Osteocyte (in vitro differentiated cells): ENCODE data around the gene NKRF. TPM values are rescaled to one million over a fixed set of nuclear protein-coding genes. Genes with fewer than 3 reads are reported as not detected.

Experiments used
- DNase-seq: peaks from one replicate; pipeline ENCODE4 v3.0.0; 2021; ENCODE audit warnings: mixed read lengths; ENCODE audit not compliant: unreplicated experiment; ENCODE audit errors: extremely low spot score
- H3K27ac Mint-ChIP-seq: one replicate; pipeline ENCODE4 v1.8.0; 2021; ENCODE audit warnings: mild to moderate bottlenecking, mixed read lengths; ENCODE audit not compliant: unreplicated experiment
- H3K27me3 Mint-ChIP-seq: one replicate; pipeline ENCODE4 v1.8.0; 2021; ENCODE audit warnings: mixed read lengths; ENCODE audit not compliant: unreplicated experiment
- H3K36me3 Mint-ChIP-seq: one replicate; pipeline ENCODE4 v1.8.0; 2021; ENCODE audit warnings: mixed read lengths; ENCODE audit not compliant: unreplicated experiment
- H3K4me1 Mint-ChIP-seq: one replicate; pipeline ENCODE4 v1.8.0; 2021; ENCODE audit warnings: mixed read lengths; ENCODE audit not compliant: unreplicated experiment
- H3K4me3 Mint-ChIP-seq: one replicate; pipeline ENCODE4 v1.8.0; 2021; ENCODE audit warnings: mild to moderate bottlenecking, moderate library complexity, mixed read lengths; ENCODE audit not compliant: unreplicated experiment
- H3K9me3 Mint-ChIP-seq: one replicate; pipeline ENCODE4 v1.8.0; 2021; ENCODE audit warnings: mixed read lengths; ENCODE audit not compliant: unreplicated experiment
- total RNA-seq: library from RNA; stranded (reverse); gene quantifications from 2 replicates; pipeline ENCODE4 v1.2.1, GENCODE V29; 2021
- TF ChIP-seq, protein P1 (sequence below): fragments of 200-600 bp; sonication (generic); IDR thresholded peaks from 2 replicates; pipeline ENCODE4 v1.5.0; 2021; ENCODE audit warnings: antibody characterized with exemption, mild to moderate bottlenecking, moderate library complexity

NKRF gene
- total RNA-seq, 1 donor from 2014 or later, result 10.6 TPM

DNA sequence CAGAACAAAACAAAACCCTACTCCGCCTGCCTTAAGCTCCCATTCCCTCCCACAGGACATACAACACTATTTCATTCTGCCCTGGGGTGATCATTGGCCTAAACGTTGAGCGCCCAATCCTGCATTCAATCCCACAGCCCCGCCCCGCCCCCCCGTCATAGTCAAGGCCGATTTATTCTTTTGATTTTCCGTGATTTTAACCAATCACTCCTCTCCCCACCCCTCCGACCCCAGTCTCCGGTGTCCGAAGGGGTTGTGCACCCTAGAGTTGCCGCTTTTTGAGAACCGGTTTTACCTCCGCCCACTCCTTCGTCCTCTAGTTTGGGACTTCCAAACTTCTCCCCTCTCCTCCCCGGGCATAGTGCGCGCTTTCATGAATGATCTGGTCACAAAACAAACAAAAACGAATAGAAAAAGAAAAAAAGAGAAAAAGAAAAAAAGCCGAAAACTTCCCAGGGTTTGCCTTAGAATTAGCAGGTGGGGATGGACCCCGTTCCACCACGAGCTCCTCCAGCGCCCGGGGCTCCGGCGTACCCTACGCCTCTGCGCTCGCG is 32.3 kb downstream of the NKRF start:
- Mint-ChIP-seq H3K9me3 (peaks cover 7% of the 10 kb centered on the region), H3K27ac (peak overlapping the region; percentile 94), H3K27me3 (no peaks in the 10 kb centered on the region), H3K36me3 (no peaks in the 10 kb centered on the region), H3K4me1 (peaks cover 6% of the 10 kb centered on the region), H3K4me3 (peak overlapping the region; percentile 83)
- TF ChIP-seq, protein P1, sequence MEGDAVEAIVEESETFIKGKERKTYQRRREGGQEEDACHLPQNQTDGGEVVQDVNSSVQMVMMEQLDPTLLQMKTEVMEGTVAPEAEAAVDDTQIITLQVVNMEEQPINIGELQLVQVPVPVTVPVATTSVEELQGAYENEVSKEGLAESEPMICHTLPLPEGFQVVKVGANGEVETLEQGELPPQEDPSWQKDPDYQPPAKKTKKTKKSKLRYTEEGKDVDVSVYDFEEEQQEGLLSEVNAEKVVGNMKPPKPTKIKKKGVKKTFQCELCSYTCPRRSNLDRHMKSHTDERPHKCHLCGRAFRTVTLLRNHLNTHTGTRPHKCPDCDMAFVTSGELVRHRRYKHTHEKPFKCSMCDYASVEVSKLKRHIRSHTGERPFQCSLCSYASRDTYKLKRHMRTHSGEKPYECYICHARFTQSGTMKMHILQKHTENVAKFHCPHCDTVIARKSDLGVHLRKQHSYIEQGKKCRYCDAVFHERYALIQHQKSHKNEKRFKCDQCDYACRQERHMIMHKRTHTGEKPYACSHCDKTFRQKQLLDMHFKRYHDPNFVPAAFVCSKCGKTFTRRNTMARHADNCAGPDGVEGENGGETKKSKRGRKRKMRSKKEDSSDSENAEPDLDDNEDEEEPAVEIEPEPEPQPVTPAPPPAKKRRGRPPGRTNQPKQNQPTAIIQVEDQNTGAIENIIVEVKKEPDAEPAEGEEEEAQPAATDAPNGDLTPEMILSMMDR, result no peak
- DNase-seq, result no peak

GRCh38 chrX:119573222-119573621 is 33.0 kb downstream of the NKRF start:
- no peak for DNase-seq
- Mint-ChIP-seq H3K4me3 (peak overlapping the region; percentile 83), H3K27ac (peak overlapping the region; percentile 94), H3K36me3 (no peaks in the 10 kb centered on the region), H3K9me3 (peaks cover 7% of the 10 kb centered on the region), H3K4me1 (peaks cover 6% of the 10 kb centered on the region), H3K27me3 (no peaks in the 10 kb centered on the region)
- TF ChIP-seq, protein P1, result no peak

GRCh38 chrX:119570351-119570835 is 35.8 kb downstream of the NKRF start:
- Mint-ChIP-seq H3K36me3 (no peaks in the 10 kb centered on the region), H3K9me3 (peaks cover 7% of the 10 kb centered on the region), H3K4me1 (peaks cover 6% of the 10 kb centered on the region), H3K4me3 (no peak overlapping the region), H3K27ac (no peak overlapping the region), H3K27me3 (no peaks in the 10 kb centered on the region)
- no peak for DNase-seq
- TF ChIP-seq, protein P1, result no peak

- H3K9me3 Mint-ChIP-seq, result peaks cover 7% of the 10 kb centered on the region
Measured at GRCh38 chrX:119565107-119565663, 41.0 kb downstream of the NKRF start, which contains the start of gene STEEP1. Gene STEEP1, minus strand, starts transcription at chrX:119565409. Its CDS starts 54 bp downstream, at chrX:119565355.

DNA sequence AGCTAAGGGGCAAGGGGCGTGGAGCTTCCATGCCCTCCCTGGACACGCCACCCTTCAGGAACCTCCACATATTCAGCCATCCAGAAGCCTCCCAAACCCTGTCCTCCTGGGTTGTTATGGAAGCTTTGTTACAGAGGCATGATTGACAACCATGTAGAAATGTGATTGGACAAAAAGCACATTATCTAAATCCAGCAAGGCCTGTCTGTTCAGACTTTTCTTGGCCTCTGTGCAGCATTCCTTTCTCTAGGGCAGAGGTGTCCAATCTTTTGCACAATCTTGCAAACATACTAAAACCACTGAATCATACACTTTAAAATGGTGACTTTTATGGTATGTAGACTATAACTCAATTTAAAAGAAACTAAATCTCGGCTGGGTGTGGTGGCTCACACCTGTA is 53.7 kb downstream of the NKRF start:
- H3K9me3 Mint-ChIP-seq, result peaks cover 5% of the 10 kb centered on the region
- no peaks in the 10 kb centered on the region for H3K4me1 Mint-ChIP-seq
- H3K4me3 Mint-ChIP-seq, result no peak overlapping the region
- TF ChIP-seq, protein P1, result no peak
- DNase-seq, result no peak
- no peaks in the 10 kb centered on the region for H3K27me3 Mint-ChIP-seq
- H3K27ac Mint-ChIP-seq, result no peak overlapping the region
- peaks cover 7% of the 10 kb centered on the region for H3K36me3 Mint-ChIP-seq

More at GRCh38 chrX:119565107-119565663, 41.0 kb downstream of the NKRF start, which contains the start of gene STEEP1:
- Mint-ChIP-seq H3K27me3 (no peaks in the 10 kb centered on the region), H3K27ac (peak within 1 kb of the TSS; percentile 94), H3K4me1 (peaks cover 10% of the 10 kb centered on the region), H3K4me3 (peak within 1 kb of the TSS; percentile 93), H3K36me3 (no peaks in the 10 kb centered on the region)
- peak; percentile 92 for DNase-seq
- TF ChIP-seq, protein P1, result no peak
